GM18861 (cell line): ENCODE measurements around the gene PRDM16.

Experiments used
- ATAC-seq: cut with Tn5 transposase; IDR thresholded peaks from one replicate; pipeline ENCODE4 v1.9.1; 2021; ENCODE audit not compliant: unreplicated experiment

PRDM16 gene

GRCh38 chr1:3464649-3465025 is 395.6 kb downstream of the PRDM16 start:
- no peak for ATAC-seq

- ATAC-seq: no peak
These were observed 396.3 kb downstream of the PRDM16 start for GRCh38 chr1:3465091-3465934.

- ATAC-seq: no peak
These were observed 396.9 kb downstream of the PRDM16 start for GRCh38 chr1:3465935-3466321.

GRCh38 chr1:3466366-3467075 is 397.5 kb downstream of the PRDM16 start:
- no peak for ATAC-seq

- no peak for ATAC-seq
These were observed 398.4 kb downstream of the PRDM16 start for GRCh38 chr1:3467096-3468036.

GRCh38 chr1:3468236-3469103 is 399.5 kb downstream of the PRDM16 start:
- no peak for ATAC-seq

DNA sequence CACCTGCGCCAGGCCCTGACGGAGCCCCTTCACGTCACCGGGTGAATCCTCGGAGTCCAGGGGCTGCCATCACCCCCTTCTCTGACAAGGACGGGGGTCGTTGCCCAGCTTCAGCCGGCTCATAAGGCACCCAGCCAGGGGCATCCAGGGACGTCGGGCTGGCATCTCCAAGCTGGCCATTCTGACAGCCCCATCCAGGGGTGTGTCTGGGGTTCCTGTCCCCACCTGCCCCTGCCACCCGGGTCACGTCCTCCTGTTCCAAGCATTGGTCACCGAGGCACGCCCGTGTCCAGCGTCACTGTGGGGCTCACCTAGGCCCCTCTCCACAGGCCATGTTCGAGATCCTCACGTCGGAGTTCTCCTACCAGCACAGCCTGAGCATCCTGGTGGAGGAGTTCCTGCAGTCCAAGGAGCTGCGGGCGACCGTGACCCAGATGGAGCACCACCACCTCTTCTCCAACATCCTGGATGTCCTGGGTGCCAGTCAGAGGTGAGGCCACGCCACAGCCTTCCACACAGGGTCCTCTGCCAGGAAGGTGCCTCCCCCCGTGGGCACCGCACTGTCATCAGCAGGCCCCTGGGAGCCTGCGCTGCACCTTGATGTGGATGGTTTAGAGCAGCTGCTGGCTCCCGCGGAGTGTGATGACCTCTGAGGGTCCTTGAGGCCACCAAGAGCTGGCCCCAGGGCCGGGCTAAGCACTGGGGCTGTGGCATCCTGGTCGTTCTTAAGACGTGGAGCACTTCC is 400.3 kb downstream of the PRDM16 start:
- no peak for ATAC-seq

- ATAC-seq: no peak
These were observed 401.0 kb downstream of the PRDM16 start for GRCh38 chr1:3469849-3470649.

DNA sequence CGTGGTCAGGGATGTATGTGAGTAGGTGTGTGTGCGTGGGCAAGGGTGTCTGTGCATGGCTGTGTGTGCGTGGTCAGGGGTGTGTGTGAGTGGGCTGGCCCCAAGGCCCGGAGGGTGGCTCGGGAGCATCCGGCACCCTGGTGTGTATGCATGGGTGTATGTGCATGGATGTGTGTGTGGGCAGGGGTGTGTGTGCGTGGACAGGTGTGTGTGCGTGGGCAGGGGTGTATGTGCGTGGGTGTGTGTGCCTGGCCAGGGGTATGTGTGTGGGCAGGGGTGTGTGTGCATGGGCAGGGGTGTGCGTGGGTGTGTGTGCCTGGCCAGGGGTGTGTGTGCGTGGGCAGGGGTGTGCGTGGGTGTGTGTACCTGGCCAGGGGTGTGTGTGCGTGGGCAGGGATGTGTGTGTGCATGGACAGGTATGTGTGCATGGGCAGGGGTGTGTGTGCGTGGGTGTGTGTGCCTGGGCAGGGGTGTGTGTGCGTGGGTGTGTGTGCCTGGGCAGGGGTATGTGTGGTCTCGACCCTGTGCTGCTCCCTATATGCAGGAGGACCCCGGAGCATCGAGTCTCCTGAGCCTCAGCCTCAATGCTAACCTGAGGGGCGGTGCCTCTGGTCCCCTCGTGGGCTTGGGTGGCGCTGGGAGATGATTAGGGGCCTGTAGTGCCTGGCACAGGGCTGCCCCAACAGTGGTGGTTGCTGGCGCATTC is 401.8 kb downstream of the PRDM16 start:
- no peak for ATAC-seq

DNA sequence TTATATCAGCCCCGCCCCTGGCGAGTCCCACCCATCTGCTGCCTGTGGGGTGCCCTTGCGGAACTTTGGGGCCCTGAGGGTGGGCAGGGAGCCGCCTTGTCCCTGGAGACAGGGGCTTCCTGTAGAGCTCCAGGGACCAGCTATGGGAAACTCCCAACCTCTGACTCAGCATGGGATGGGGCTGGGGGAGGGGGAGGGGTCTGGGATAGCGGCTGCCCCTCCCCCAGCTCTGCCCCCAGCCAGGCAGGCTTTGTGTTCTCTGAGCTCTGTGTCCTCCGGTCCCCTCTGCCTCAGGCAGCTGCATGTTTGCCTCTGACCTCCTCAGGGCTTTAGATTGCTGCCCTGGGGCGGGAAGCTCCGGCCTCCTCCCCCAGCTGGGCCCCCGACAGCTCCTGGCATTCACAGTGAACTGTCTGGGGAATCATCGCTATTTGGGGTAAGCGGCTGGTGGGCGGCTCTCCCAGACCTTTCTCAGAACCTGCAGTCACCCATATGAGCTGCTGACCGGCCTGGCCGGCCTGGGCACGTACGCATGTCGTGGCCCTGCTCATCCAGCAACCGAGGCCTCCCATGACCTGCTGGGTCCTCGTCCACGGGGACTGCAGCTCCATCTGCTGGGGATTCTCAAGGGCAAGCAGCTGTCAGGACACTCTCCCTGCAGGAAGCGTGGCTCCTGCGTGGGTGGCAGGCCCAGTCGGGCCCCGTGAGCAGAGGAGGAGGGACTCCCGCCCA is 402.5 kb downstream of the PRDM16 start:
- no peak for ATAC-seq

DNA sequence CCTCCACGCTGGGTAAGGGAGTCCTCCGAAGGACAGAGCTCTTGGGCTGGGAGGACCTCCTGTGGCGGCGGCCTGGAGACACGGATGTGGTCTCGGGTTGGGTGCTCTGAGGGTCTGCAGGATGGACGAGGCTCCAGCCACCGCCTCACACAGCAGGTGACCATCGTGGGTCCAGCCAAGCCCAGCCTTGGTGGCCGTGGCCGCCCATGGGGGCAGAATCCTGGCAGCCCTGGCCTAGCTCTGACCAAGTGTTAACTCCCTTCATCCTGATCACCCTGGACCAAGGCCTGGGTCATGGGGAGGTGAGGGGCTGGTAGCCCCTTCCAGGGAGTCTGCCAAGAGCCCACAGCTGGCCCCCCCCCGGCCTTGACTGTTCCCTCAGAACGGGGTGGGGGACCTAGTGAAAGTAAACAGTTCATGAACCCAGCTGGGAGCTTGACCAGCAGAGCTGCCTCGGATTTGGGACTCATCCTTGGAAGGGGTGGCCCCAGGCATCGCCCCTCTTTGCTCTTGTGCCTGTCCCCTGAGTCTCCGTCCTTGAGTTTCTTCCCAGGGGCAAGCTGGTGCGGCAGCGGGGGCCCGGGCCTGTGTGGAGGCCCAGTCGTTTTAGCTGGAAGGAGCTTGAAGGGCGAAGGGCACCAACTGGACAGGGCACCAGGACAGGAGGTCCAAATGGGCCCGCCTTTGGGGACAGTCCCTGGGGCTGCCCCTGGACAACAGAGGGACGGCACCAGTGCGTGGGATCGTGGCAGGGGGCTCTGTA is 403.3 kb downstream of the PRDM16 start:
- ATAC-seq: no peak

DNA sequence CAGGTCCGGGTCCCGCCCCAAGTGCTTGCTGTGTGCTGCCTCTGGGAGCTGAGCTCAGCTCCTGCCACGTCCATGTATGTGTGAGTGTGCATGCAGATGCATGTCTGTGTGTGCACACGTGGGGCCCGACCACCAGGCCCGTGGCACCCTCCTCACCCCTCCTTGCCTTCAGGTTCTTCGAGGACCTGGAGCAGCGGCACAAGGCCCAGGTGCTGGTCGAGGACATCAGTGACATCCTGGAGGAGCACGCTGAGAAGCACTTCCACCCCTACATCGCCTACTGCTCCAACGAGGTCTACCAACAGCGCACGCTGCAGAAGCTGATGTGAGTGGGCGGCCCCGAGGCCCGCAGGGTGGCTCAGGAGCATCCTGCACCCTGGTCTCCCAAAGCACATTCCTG is 403.9 kb downstream of the PRDM16 start:
- no peak for ATAC-seq

DNA sequence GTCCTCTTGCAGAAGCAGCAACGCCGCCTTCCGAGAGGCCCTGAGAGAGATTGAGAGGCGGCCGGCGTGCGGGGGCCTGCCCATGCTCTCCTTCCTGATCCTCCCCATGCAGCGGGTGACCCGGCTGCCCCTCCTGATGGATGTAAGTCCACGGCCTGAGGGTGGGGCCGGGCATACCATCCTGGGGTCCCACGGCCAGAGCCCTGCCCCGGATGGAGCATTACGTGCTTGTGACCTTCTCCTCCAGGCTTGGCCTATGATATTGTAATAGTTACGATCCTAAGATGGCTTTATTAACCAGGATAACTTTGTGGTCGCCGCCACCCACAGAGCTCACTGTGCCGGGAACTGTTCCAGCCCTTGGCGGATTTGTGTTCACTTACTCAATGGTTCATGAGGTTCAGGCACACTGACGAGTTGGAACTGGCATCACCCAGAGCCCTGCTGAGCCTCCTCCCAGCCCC is 404.4 kb downstream of the PRDM16 start:
- no peak for ATAC-seq

- no peak for ATAC-seq
These were observed 405.0 kb downstream of the PRDM16 start for GRCh38 chr1:3474016-3474415.

- ATAC-seq: no peak
These were observed 405.4 kb downstream of the PRDM16 start for GRCh38 chr1:3474421-3474820.

DNA sequence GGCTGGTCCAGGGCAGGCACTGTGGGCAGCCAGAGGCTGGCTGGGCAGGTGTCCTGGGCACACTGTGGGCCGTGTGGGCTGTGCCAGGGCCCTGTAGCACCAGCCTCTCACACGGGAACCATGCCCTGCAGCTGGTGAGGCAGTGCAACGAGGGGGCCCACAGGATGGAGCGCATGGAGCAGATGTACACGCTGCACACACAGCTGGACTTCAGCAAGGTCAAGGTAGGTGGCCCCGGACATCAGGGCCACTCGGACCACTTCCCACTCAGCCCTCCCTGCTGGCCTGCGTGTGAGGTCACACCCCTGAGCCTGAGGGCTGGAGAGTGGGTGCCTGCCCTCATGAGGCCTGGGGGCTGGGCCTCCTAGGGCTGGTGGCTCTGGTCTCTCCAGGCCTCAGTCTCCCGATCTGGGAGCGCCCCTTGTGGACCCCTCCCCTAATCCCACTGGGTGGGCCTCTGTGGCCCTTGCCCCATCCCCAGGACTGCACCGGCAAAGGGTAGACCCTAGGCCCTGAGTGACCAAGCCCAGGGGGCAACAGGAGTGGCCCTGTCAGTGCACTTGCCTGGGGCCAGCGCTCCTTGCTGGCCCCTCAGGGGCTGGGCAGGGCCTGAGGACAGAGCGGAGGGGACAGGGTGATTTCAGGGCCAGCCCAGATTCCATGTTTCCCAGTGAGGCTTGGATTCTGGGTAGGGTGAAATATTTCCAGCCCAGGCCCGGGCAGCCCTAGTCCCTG is 407.0 kb downstream of the PRDM16 start:
- ATAC-seq: no peak
